H1 (cell line): ENCODE data around the gene TM2D1.

ENCODE experiments used
- CTCF ChIP-seq, 3 experiments: IDR thresholded peaks; 1 replicate in 2 of 3; 2 replicates in 1 of 3; pipeline versions ENCODE4 v1.5.1 to v1.6.1; 2011; ENCODE audit warnings: low read length in 3 of 3, mild to moderate bottlenecking in 3 of 3, inconsistent platforms in 2 of 3, low read depth in 1 of 3, moderate library complexity in 1 of 3; ENCODE audit not compliant: insufficient read depth in 1 of 3; ENCODE audit errors: control extremely low read depth in 1 of 3
- EZH2 ChIP-seq: fragments of 200-600 bp; sonication (generic); IDR thresholded peaks from 2 replicates; pipeline ENCODE4 v1.7.1; 2012; ENCODE audit warnings: low read depth, mild to moderate bottlenecking, moderate library complexity, low read length, inconsistent platforms; ENCODE audit not compliant: severe bottlenecking
- POLR2AphosphoS5 ChIP-seq: IDR thresholded peaks from 2 replicates; pipeline ENCODE4 v1.6.1; 2011; ENCODE audit warnings: low read depth, low read length
- TAF1 ChIP-seq: IDR thresholded peaks from 2 replicates; pipeline ENCODE4 v1.6.1; 2011; ENCODE audit warnings: mild to moderate bottlenecking, low read depth, low read length
- USF2 ChIP-seq: IDR thresholded peaks from 2 replicates; pipeline ENCODE4 v1.6.1; 2011; ENCODE audit warnings: low read length, improper control_type of control experiment
- YY1 ChIP-seq: IDR thresholded peaks from 2 replicates; pipeline ENCODE4 v1.6.1; 2011; ENCODE audit warnings: low read depth, mild to moderate bottlenecking, low read length

- TF ChIP-seq USF2: no peak
- no peak for TF ChIP-seq TAF1
- no peak for TF ChIP-seq EZH2
- TF ChIP-seq CTCF (IDR thresholded peaks at IDR 0.05; ENCODE audit: control extremely low read depth in 1 of 3, insufficient read depth in 1 of 3, low read depth in 1 of 3, low read length in 3 of 3): no peak
- no peak for TF ChIP-seq POLR2AphosphoS5
- TF ChIP-seq YY1: no peak
Observed at GRCh38 chr1:61749574-61749973, 24.6 kb upstream of the TM2D1 start.
